Type B pancreatic cell (in vitro differentiated cells): ENCODE data around the gene SCAMP5. TPM values are rescaled to one million over a fixed set of nuclear protein-coding genes. Genes with fewer than 3 reads are reported as not detected.

Experiments used
- DNase-seq: peaks from one replicate; pipeline ENCODE4 v3.0.0; 2021; ENCODE audit warnings: mixed read lengths; ENCODE audit not compliant: unreplicated experiment; ENCODE audit errors: extremely low spot score
- H3K27ac Mint-ChIP-seq: 2 replicates; pipeline ENCODE4 v1.8.0; 2021; ENCODE audit warnings: mild to moderate bottlenecking, mixed read lengths
- H3K27me3 Mint-ChIP-seq: 2 replicates; pipeline ENCODE4 v1.8.0; 2021; ENCODE audit warnings: mixed read lengths
- H3K36me3 Mint-ChIP-seq: 2 replicates; pipeline ENCODE4 v1.8.0; 2021; ENCODE audit warnings: mixed read lengths
- H3K4me1 Mint-ChIP-seq: one replicate; pipeline ENCODE4 v1.8.0; 2021; ENCODE audit warnings: mixed read lengths; ENCODE audit not compliant: unreplicated experiment
- H3K4me3 Mint-ChIP-seq: 2 replicates; pipeline ENCODE4 v1.8.0; 2021; ENCODE audit warnings: mild to moderate bottlenecking, mixed read lengths
- H3K9me3 Mint-ChIP-seq: 2 replicates; pipeline ENCODE4 v1.8.0; 2021; ENCODE audit warnings: mixed read lengths
- CTCF ChIP-seq: fragments of 200-600 bp; sonication (generic); conservative IDR thresholded peaks from 2 replicates; pipeline ENCODE4 v1.5.0; 2021; ENCODE audit warnings: antibody characterized with exemption, mild to moderate bottlenecking
- long read RNA-seq: library from polyadenylated mRNA; unstranded; transcript quantifications from one replicate; pipeline ENCODE4 v2.0.0, GENCODE V29; 2020
- total RNA-seq: library from RNA; stranded (reverse); gene quantifications from 2 replicates; pipeline ENCODE4 v1.2.1, GENCODE V29; 2021; ENCODE audit warnings: low replicate concordance

SCAMP5 gene
- total RNA-seq = 38.1 and 41.8 TPM in 2 replicates
- long read RNA-seq, partial matches to known transcripts = 0 of 4 reads
- long read RNA-seq, other reads (novel, unspliced or antisense) = 4 of 4 reads

- DNase-seq = peak; percentile 97
- no peak for TF ChIP-seq CTCF
- H3K9me3 Mint-ChIP-seq = no peaks in the 10 kb centered on the region
- H3K27ac Mint-ChIP-seq = peak within 1 kb of the TSS; percentile 73
- peaks cover 4% of the 10 kb centered on the region for H3K36me3 Mint-ChIP-seq
- peak within 1 kb of the TSS; percentile 86 for H3K4me3 Mint-ChIP-seq
- H3K4me1 Mint-ChIP-seq = peaks cover 15% of the 10 kb centered on the region
- peaks cover 34% of the 10 kb centered on the region for H3K27me3 Mint-ChIP-seq
Observed at GRCh38 chr15:74995182-74995778, at the start of gene SCAMP5. Gene SCAMP5 (plus strand): TSS chr15:74995563. CDS start chr15:75011840, 16,277 bp downstream.

- peak; percentile 82 for DNase-seq
- Mint-ChIP-seq H3K27ac (peak overlapping the region; percentile 23), H3K27me3 (peaks cover 9% of the 10 kb centered on the region), H3K4me1 (peaks cover 12% of the 10 kb centered on the region), H3K4me3 (peak overlapping the region; percentile 2), H3K9me3 (no peaks in the 10 kb centered on the region), H3K36me3 (no peaks in the 10 kb centered on the region)
- TF ChIP-seq CTCF = peak; percentile 96
Observed at GRCh38 chr15:74950078-74950908, 45.1 kb upstream of the SCAMP5 start.

GRCh38 chr15:74951006-74951405 lies 44.4 kb upstream of the SCAMP5 start:
- no peak for DNase-seq
- H3K36me3 Mint-ChIP-seq = no peaks in the 10 kb centered on the region
- no peak overlapping the region for H3K4me3 Mint-ChIP-seq
- peaks cover 12% of the 10 kb centered on the region for H3K4me1 Mint-ChIP-seq
- TF ChIP-seq CTCF = no peak
- H3K27ac Mint-ChIP-seq = no peak overlapping the region
- H3K9me3 Mint-ChIP-seq = no peaks in the 10 kb centered on the region
- H3K27me3 Mint-ChIP-seq = peaks cover 15% of the 10 kb centered on the region

- Mint-ChIP-seq H3K36me3 (no peaks in the 10 kb centered on the region), H3K4me3 (peak overlapping the region; percentile 79), H3K27ac (no peak overlapping the region), H3K9me3 (no peaks in the 10 kb centered on the region), H3K4me1 (peaks cover 18% of the 10 kb centered on the region), H3K27me3 (peaks cover 38% of the 10 kb centered on the region)
- TF ChIP-seq CTCF = no peak
- DNase-seq = no peak
Observed at GRCh38 chr15:74954515-74954914, 40.8 kb upstream of the SCAMP5 start.

- H3K27me3 Mint-ChIP-seq = peaks cover 43% of the 10 kb centered on the region
- H3K36me3 Mint-ChIP-seq = no peaks in the 10 kb centered on the region
- peak overlapping the region; percentile 79 for H3K4me3 Mint-ChIP-seq
- no peak for TF ChIP-seq CTCF
- peaks cover 18% of the 10 kb centered on the region for H3K4me1 Mint-ChIP-seq
- no peak overlapping the region for H3K27ac Mint-ChIP-seq
- H3K9me3 Mint-ChIP-seq = no peaks in the 10 kb centered on the region
- DNase-seq = no peak
Observed at GRCh38 chr15:74955017-74955416, 40.3 kb upstream of the SCAMP5 start.
